ENCODE results near the gene KTI12.

KTI12 gene

GRCh38 chr1:52055066-52055865 is 21.7 kb upstream of the KTI12 start, which contains the start of gene TXNDC12 (continued):
- peak; percentile 12; the same call in 1 of the 2 replicates for TF ChIP-seq INSM2 (tag by site-specific recombination; IDR thresholded peaks at IDR 0.05)
- TF ChIP-seq ZNF398 (tag by site-specific recombination; IDR thresholded peaks at IDR 0.05), result peak; percentile 38; the same call in 1 of the 2 replicates
- no peak for TF ChIP-seq ZNF426 (tag by site-specific recombination; IDR thresholded peaks at IDR 0.05)
- TF ChIP-seq MYNN (tag by site-specific recombination; IDR thresholded peaks at IDR 0.05; ENCODE audit: borderline replicate concordance), result 0 out of 2 replicates have a peak, but pooled peaks have one; percentile 12
- TF ChIP-seq REPIN1 (tag by site-specific recombination; IDR thresholded peaks at IDR 0.05; ENCODE audit: low read depth), result peak; percentile 55; the same call in 1 of the 2 replicates
- peak; percentile 85 for TF ChIP-seq ZFHX2 (tag by site-specific recombination; conservative IDR thresholded peaks at IDR 0.05)
- peak; percentile 93 for TF ChIP-seq ZEB2 (tag by site-specific recombination; IDR thresholded peaks at IDR 0.05)
- TF ChIP-seq KLF9 (tag by site-specific recombination; IDR thresholded peaks at IDR 0.05; ENCODE audit: low read depth), result peak; percentile 71
- peak; percentile 72; the same call in 1 of the 2 replicates for TF ChIP-seq ZNF394 (tag by site-specific recombination; IDR thresholded peaks at IDR 0.05; ENCODE audit: borderline replicate concordance)
- peak; percentile 47 for TF ChIP-seq ATF2 (tag by site-specific recombination; IDR thresholded peaks at IDR 0.05; ENCODE audit: low read depth)
- no peak for TF ChIP-seq ZNF138 (tag by site-specific recombination; IDR thresholded peaks at IDR 0.05; ENCODE audit: borderline replicate concordance)
- TF ChIP-seq ZNF518A (tag by site-specific recombination; conservative IDR thresholded peaks at IDR 0.05; ENCODE audit: low read depth), result peak; percentile 36; the same call in 1 of the 2 replicates
- no peak for TF ChIP-seq ZNF133 (tag by site-specific recombination; IDR thresholded peaks at IDR 0.05)
- peak; percentile 81 for TF ChIP-seq SP3 (tag by site-specific recombination; IDR thresholded peaks at IDR 0.05)
- peak; percentile 33; the same call in 1 of the 2 replicates for TF ChIP-seq HIC1 (tag by site-specific recombination; IDR thresholded peaks at IDR 0.05)
- TF ChIP-seq ZNF692 (tag by site-specific recombination; IDR thresholded peaks at IDR 0.05), result peak; percentile 56
- TF ChIP-seq KLF7 (tag by site-specific recombination; IDR thresholded peaks at IDR 0.05; ENCODE audit: borderline replicate concordance), result 0 out of 2 replicates have a peak, but pooled peaks have one; percentile 51
- no peak; the same call in 1 of the 2 replicates for TF ChIP-seq KLF10 (tag by site-specific recombination; IDR thresholded peaks at IDR 0.05)
- peak; percentile 53 for TF ChIP-seq ZNF24 (tag by site-specific recombination; IDR thresholded peaks at IDR 0.05)
